Measurements from ENCODE around the gene LIMK1. TPM values are rescaled to one million over a fixed set of nuclear protein-coding genes. Genes with fewer than 3 reads are reported as not detected.

LIMK1 gene
- total and polyA plus RNA-seq, 4 donors = 0.63 to 4.1 (median 3.4) TPM

GRCh38 chr7:74040791-74041520 is 42.6 kb upstream of the LIMK1 start:
- no peak for DNase-seq (ENCODE audit: low spot score)
- TF ChIP-seq FOXA2 (IDR thresholded peaks at IDR 0.05) = no peak
- Histone ChIP-seq H3K4me1 (ENCODE audit: control insufficient read depth in 4 of 4, insufficient read depth in 4 of 4, low read length in 3 of 4) (no peaks in the 10 kb centered on the region), H3K27me3 (ENCODE audit: control insufficient read depth in 4 of 4, insufficient read depth in 4 of 4, low read length in 3 of 4) (no peaks in the 10 kb centered on the region), H3K9me3 (ENCODE audit: control insufficient read depth in 4 of 4, low read length in 3 of 4) (no peaks in the 10 kb centered on the region), H3K36me3 (ENCODE audit: control insufficient read depth in 4 of 4, insufficient read depth in 3 of 4, low read depth in 1 of 4, low read length in 3 of 4) (no peaks in the 10 kb centered on the region), H3K4me3 (ENCODE audit: low read depth in 1 of 3, low read length in 3 of 3) (no peak overlapping the region), H3K27ac (ENCODE audit: low read depth in 1 of 2, low read length in 2 of 2) (no peak overlapping the region), H3K9ac (ENCODE audit: low read depth in 1 of 2, low read length in 2 of 2) (no peak overlapping the region)
- WGBS = 96% methylated on average over 12 of the region's 12 CpGs

- H3K4me3 ChIP-seq (ENCODE audit: low read depth in 1 of 3, low read length in 3 of 3) = no peak overlapping the region
- WGBS = 75% methylated on average over 24 of the region's 24 CpGs
These were observed 40.7 kb upstream of the LIMK1 start for GRCh38 chr7:74042746-74043522.

More at GRCh38 chr7:74042746-74043522, 40.7 kb upstream of the LIMK1 start:
- H3K9me3 ChIP-seq (ENCODE audit: control insufficient read depth in 4 of 4, low read length in 3 of 4) = no peaks in the 10 kb centered on the region
- TF ChIP-seq NR2F2 (IDR thresholded peaks at IDR 0.05) (no peak), RXRA (IDR thresholded peaks at IDR 0.05) (no peak), CTCF (IDR thresholded peaks at IDR 0.05; ENCODE audit: low read depth, low read length, missing input control) (no peak), REST (IDR thresholded peaks at IDR 0.05) (no peak), ATF3 (IDR thresholded peaks at IDR 0.05) (no peak), FOXA2 (IDR thresholded peaks at IDR 0.05) (no peak), RAD21 (IDR thresholded peaks at IDR 0.05) (no peak), MAX (IDR thresholded peaks at IDR 0.05) (no peak), YY1 (IDR thresholded peaks at IDR 0.05) (no peak), GABPA (IDR thresholded peaks at IDR 0.05 in 1 of 2, conservative IDR thresholded peaks at IDR 0.05 in 1 of 2) (no peak), EGR1 (IDR thresholded peaks at IDR 0.05; ENCODE audit: low read depth in 2 of 2) (no peak), FOXA1 (IDR thresholded peaks at IDR 0.05) (no peak), HNF4G (IDR thresholded peaks at IDR 0.05) (no peak), ZBTB33 (IDR thresholded peaks at IDR 0.05) (no peak), JUND (IDR thresholded peaks at IDR 0.05) (no peak), HNF4A (conservative IDR thresholded peaks at IDR 0.05) (no peak), SP1 (IDR thresholded peaks at IDR 0.05) (no peak), TAF1 (conservative IDR thresholded peaks at IDR 0.05) (no peak)
- peaks cover 0 to 4% (median 0%) of the 10 kb centered on the region in 4 donors for H3K36me3 ChIP-seq (ENCODE audit: control insufficient read depth in 4 of 4, insufficient read depth in 3 of 4, low read depth in 1 of 4, low read length in 3 of 4)
- no peak for DNase-seq (ENCODE audit: low spot score)
- no peaks in the 10 kb centered on the region for H3K4me1 ChIP-seq (ENCODE audit: control insufficient read depth in 4 of 4, insufficient read depth in 4 of 4, low read length in 3 of 4)
- H3K27ac ChIP-seq (ENCODE audit: low read depth in 1 of 2, low read length in 2 of 2) = no peak overlapping the region
- no peaks in the 10 kb centered on the region for H3K27me3 ChIP-seq (ENCODE audit: control insufficient read depth in 4 of 4, insufficient read depth in 4 of 4, low read length in 3 of 4)
- H3K9ac ChIP-seq (ENCODE audit: low read depth in 1 of 2, low read length in 2 of 2) = no peak overlapping the region

All from liver (tissue), 9 donors.